A172 (cell line): ENCODE measurements around the gene SLC17A9. TPM values are rescaled to one million over a fixed set of nuclear protein-coding genes. Genes with fewer than 3 reads are reported as not detected.

Experiments
- DNase-seq: peaks from one replicate; pipeline ENCODE4 v3.0.0-alpha.2; 2015; ENCODE audit warnings: low spot score
- total RNA-seq: library from RNA; depleted of rRNA; stranded (reverse); fragments of >200 nt; shearing (Covaris generic); gene quantifications from 2 replicates; pipeline ENCODE4 v1.2.3, GENCODE V29; 2014

Gene SLC17A9
- total RNA-seq, 1 experiment from 2014 or later: not detected

GRCh38 chr20:62982124-62983075 lies 29.9 kb downstream of the SLC17A9 start:
- DNase-seq: no peak

DNA sequence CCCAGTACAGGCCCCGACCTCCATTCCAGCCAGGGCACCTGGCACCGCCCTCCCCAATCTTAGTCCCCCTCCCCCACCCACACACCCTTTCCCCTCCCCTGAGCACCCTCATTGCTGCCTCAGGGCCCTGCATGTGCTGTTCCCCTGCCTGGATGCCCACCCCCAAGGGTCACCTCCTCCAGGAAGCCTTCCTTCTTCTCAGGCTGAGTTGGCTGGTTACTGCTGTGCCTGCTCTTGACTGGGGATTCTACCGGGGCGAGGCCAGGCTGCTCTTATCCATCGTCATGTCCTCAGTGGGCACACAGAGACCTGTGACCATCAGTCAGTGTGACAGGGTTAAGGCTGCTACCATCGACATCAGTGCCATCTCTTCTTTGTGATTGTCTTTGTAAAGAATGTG lies 30.7 kb downstream of the SLC17A9 start:
- DNase-seq: no peak

DNA sequence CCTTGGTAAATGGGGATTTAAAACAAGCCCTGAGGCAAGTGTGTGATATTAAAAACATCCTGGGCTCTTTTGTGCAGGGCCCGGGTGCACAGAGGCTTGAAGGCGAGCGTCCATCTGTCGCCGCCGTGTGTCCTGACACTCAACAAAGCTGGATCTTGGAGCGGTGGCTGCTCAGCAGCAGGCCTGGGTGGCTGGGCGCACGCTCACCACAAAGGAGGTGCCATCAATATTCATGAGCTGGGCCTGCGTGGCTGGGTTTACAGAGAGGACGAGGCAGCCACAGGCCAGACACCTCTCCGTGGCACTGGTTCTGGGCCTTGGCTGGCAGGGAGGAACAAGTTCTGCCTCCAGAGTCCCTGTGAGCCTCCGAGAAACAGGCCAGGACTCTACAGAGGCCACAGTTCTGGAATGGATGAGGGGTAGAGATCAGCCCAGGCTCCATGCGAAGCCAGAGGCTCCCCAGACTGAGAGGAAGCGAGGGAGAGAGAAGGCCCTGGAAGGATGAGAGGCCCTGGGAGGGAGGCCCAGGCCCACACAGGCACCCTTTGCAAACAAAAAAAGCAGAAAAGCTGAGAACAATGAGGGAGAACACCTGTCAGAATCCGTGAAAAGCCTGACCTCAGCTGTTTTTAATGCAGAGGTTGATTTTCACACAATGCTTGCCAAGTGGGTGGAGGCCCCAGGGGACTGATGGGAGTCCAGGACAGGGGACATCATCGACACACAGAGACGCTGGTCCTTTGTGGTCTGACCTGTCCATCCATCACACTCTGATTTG lies 32.3 kb downstream of the SLC17A9 start:
- no peak for DNase-seq

DNA sequence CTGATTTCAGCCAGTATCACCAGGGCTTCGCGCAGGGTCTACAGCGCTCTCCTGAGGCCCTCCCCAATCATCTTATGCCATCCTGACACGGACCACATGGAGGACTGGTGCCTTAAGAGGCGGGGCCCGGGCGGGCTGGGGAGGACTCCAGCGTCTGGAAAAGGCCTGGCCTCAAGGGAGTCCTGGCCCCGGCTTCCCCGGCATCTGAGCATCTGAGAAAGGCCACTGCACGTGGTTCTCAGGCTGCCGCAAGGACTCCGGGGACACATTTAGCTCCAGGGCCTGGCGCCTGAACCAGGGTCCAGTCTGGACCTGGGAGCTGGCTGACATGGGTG lies 32.9 kb downstream of the SLC17A9 start:
- DNase-seq: no peak

DNA sequence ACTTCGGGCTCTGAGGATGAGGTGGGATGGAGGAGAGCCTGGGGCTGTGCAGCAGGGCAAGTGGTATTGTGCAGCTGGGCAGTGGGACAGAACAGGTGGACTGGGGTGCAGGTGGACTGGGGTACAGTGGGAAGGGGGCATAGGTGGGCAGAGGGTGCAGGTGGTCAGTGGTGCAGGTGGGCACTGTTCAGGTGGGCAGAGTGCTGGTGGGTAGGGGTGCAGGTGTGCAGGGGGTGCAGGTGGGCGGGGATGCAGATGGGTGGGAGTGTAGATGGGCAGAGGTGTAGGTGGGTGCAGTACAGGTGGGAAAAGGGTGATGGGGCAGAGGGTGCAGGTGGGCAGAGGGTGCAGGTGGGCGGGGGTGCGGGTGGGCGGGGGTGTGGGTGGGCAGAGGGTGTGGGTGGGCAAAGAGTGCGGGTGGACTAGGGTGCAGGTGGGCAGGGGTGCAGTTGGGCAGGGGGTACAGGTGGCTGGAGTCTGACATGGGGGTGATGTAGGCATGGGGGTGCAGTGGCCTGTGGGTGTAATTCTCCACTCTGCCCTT lies 33.8 kb downstream of the SLC17A9 start:
- no peak for DNase-seq

DNA sequence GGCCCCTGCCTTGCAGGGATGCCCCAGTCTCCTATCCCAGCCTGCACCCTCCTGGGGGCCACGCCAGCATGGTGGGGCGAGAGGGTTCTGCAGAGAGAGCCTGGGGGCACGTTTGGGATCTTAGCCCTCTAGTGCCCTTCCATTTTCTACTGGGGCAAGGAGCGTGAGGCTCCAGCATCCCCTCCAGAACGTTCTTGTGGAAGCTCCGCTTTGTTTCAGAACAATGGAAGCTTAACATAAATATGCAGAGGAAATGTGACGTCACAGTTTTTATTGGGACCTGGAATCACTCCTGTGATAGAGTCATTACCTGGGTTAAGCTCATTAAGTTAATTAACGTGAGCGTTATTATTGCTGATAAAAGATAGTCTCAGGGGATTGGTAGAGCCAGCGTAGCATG lies 34.6 kb downstream of the SLC17A9 start:
- no peak for DNase-seq

DNA sequence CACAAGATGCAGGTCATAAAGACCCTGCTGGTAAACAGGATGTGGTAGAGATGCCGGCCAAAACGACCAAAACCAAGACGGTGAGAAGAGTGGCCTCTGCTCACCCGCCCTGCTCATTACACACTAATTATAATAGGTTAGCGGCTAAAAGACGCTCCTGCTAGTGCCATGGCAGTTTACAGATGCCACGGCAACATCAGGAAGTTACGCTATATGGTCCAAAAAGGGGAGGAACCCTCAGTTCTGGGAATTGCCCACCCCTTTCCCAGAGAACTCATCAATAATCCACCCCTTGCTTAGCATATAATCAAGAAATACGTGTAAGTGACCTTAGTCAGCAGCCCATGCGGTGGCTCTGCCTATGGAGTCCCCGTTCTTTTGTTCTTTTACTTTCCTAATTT lies 36.7 kb downstream of the SLC17A9 start:
- DNase-seq: peak; percentile 22

- DNase-seq: no peak
Measured at GRCh38 chr20:62990306-62990825, 37.9 kb downstream of the SLC17A9 start.

- DNase-seq: no peak
Measured at GRCh38 chr20:62991196-62991807, 38.8 kb downstream of the SLC17A9 start.

- no peak for DNase-seq
Measured at GRCh38 chr20:62991863-62992262, 39.4 kb downstream of the SLC17A9 start.

- DNase-seq: no peak
Measured at GRCh38 chr20:62993856-62994494, 41.5 kb downstream of the SLC17A9 start.

DNA sequence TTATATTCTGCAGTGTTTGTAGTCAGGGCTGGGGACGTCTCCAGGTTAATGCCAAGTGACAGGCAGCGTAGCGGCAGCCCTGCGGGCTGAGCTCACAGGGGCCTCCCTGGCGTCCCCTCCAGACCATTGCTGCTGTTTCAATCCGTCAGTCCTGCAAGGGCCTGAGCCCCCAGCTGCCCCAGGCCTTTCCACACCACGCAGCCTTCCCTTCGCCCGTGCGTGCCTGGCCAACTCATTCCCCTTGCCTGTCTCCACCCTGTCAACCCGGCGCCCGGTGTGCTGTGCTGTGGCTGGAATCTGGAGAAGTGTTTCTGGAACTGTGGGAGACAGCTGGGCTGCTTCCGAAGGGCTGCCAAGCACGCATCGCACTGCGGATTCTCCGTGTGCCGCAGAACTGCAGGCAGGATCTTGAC lies 42.4 kb downstream of the SLC17A9 start:
- no peak for DNase-seq

- no peak for DNase-seq
Measured at GRCh38 chr20:62995481-62995880, 43.0 kb downstream of the SLC17A9 start.

DNA sequence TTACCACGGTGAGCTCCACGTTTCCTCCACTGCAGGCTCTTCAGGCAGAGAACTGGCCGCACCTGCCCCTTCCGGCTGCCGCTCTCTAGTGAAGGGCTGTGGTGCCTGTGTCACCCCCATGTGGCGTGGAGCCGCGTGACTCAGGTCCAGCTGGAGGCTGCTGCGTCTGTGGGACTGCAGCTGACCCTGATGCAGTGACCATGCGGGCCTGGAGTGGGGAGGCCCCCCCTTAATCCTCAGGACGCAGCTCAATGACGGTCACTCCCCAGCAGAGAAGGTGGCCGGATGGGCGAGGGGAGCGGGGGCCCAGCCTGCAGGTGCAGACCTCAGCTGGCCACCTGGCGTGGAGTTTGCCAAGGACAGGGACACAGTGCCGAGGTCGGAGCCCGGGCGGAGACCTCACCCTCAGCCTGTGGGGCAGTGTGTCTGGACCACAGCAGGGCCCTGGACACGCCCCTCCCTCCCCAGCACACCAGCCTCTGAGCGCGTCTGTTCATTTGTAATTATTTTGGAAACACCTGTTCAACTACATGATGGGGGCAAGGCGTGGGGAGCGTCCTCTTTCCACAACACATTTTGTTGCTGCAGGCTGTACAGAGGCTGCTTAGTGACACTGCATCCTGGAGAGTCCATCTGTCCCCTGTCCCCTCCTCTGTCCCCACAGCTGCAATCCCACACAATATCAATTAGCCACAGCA lies 43.5 kb downstream of the SLC17A9 start:
- DNase-seq: no peak

GRCh38 chr20:62996596-62996982 lies 44.1 kb downstream of the SLC17A9 start:
- no peak for DNase-seq

DNA sequence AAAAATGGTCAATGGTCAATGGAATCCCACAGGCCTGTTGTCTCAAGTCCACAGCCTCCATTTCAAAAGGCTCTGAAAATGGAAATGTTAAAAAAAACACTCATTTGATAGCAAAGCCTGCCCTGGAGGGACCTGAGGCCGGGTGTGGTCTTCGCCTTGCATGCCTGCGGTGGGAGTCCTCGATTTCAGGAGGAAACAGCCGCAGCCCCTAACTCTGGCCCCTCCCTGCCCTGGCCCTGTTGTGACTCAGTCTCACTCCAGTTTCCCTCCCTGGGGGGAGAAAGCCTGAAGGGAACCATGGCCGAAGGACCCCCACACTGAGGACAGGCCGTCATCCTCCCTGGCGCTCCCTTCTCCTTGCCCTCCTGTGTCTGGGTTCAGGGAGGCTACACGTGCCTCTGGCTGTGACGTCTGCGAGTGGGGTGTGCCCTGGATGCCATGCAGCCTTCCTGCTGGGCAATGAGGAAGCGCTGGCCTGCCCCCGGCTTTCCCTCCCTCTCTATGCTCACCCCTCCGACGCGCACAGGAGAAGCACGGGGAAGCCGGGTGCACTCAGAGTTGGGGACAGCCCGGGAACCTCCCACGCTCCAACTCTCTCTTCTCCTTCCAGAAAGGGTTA lies 45.0 kb downstream of the SLC17A9 start:
- DNase-seq: no peak

GRCh38 chr20:62998449-62998848 lies 45.9 kb downstream of the SLC17A9 start:
- no peak for DNase-seq

DNA sequence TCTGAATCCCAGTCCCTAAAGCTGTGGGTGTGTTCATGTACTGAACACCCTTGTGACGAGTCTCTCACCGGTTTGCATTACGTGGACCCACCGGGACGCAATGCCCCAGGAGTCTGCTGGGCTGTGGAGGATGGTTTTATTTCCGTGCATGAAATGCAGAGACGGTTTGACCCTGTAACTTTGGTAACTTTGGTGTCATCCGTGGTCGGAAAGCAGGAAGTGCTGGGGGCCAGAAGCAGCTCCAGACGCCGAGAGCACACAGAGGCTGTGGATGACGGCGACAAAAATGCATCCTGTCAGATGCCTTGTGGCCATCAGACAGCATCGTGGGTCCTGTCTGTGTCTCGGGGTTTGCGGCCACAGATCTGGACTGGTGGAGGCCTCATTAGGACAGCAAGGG lies 47.1 kb downstream of the SLC17A9 start:
- DNase-seq: no peak

- no peak for DNase-seq
Measured at GRCh38 chr20:63000036-63000435, 47.5 kb downstream of the SLC17A9 start.

DNA sequence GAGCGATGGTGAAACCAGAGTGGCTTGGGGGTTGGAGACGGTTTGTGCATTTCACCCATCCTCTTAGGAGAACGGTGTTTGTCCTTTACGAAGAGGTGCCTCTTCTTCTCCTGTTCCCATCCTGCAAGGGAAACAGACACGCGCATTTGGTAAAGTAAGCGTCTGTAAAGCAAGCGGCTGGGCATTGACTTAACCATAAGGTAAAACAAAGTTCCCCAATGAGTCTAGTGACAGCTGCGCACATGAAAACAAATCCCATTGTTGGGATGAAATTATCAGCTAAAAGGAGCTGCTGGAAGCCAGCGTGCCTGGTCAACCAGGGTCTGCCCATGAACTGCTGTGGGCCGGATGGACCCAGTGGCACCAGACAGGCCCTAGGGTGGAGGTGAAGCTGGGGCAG lies 48.4 kb downstream of the SLC17A9 start:
- DNase-seq: no peak
